Liver (tissue), 9 donors: ENCODE measurements around the gene NHS. TPM values are rescaled to one million over a fixed set of nuclear protein-coding genes. Genes with fewer than 3 reads are reported as not detected.

Source experiments
- DNase-seq: peaks from one replicate; pipeline ENCODE4 v3.0.0-alpha.2; 2017; ENCODE audit warnings: low spot score
- H3K27ac ChIP-seq, 2 donors: one replicate each; pipeline ENCODE4 v1.7.0; 2013; ENCODE audit warnings: inconsistent platforms in 2 of 2, low read length in 2 of 2, control low read depth in 1 of 2, low read depth in 1 of 2, mild to moderate bottlenecking in 1 of 2
- H3K27me3 ChIP-seq, 4 donors: one replicate each; pipeline versions ENCODE4 v1.6.1 to v1.7.0; 2013; ENCODE audit warnings: low read length in 3 of 4, inconsistent platforms in 1 of 4, mild to moderate bottlenecking in 1 of 4, moderate library complexity in 1 of 4; ENCODE audit not compliant: control insufficient read depth in 4 of 4, insufficient read depth in 4 of 4
- H3K36me3 ChIP-seq, 4 donors: one replicate each; pipeline versions ENCODE4 v1.6.1 to v1.7.0; 2013; ENCODE audit warnings: low read length in 3 of 4, mild to moderate bottlenecking in 3 of 4, low read depth in 1 of 4, moderate library complexity in 1 of 4; ENCODE audit not compliant: control insufficient read depth in 4 of 4, insufficient read depth in 3 of 4
- H3K4me1 ChIP-seq, 4 donors: one replicate each; pipeline versions ENCODE4 v1.6.1 to v1.7.0; 2013; ENCODE audit warnings: low read length in 3 of 4, mild to moderate bottlenecking in 3 of 4, moderate library complexity in 1 of 4; ENCODE audit not compliant: control insufficient read depth in 4 of 4, insufficient read depth in 4 of 4
- H3K4me3 ChIP-seq, 3 donors: one replicate each; pipeline versions ENCODE4 v1.6.1 to v1.7.0; 2013; ENCODE audit warnings: low read length in 3 of 3, control low read depth in 1 of 3, low read depth in 1 of 3, mild to moderate bottlenecking in 1 of 3
- H3K9ac ChIP-seq, 2 donors: one replicate each; pipeline ENCODE4 v1.7.0; 2013; ENCODE audit warnings: low read length in 2 of 2, mild to moderate bottlenecking in 2 of 2, moderate library complexity in 2 of 2, control low read depth in 1 of 2, low read depth in 1 of 2
- H3K9me3 ChIP-seq, 4 donors: one replicate each; pipeline versions ENCODE4 v1.6.1 to v1.7.0; 2013; ENCODE audit warnings: low read length in 3 of 4; ENCODE audit not compliant: control insufficient read depth in 4 of 4
- EGR1 ChIP-seq, 2 donors: IDR thresholded peaks; 2 replicates each; pipeline ENCODE4 v1.6.1; 2016 to 2018; ENCODE audit warnings: antibody characterized with exemption in 2 of 2, low read depth in 2 of 2
- FOXA1 ChIP-seq: IDR thresholded peaks from 2 replicates; pipeline ENCODE4 v1.6.1; 2016; ENCODE audit warnings: antibody characterized with exemption
- FOXA2 ChIP-seq: IDR thresholded peaks from 2 replicates; pipeline ENCODE4 v1.6.1; 2016; ENCODE audit warnings: antibody characterized with exemption
- GABPA ChIP-seq, 2 donors: IDR thresholded peaks in 1 of 2; conservative IDR thresholded peaks in 1 of 2; 2 replicates each; pipeline ENCODE4 v1.6.1; 2016; ENCODE audit warnings: antibody characterized with exemption in 2 of 2, mild to moderate bottlenecking in 1 of 2, moderate library complexity in 1 of 2
- HNF4A ChIP-seq, 2 donors: conservative IDR thresholded peaks; 2 replicates each; pipeline ENCODE4 v1.6.1; 2016; ENCODE audit warnings: antibody characterized with exemption in 2 of 2, mild to moderate bottlenecking in 2 of 2
- HNF4G ChIP-seq: IDR thresholded peaks from 2 replicates; pipeline ENCODE4 v1.6.1; 2016; ENCODE audit warnings: antibody characterized with exemption
- JUND ChIP-seq, 2 donors: IDR thresholded peaks; 2 replicates each; pipeline ENCODE4 v1.6.1; 2016; ENCODE audit warnings: antibody characterized with exemption in 2 of 2
- NR2F2 ChIP-seq: IDR thresholded peaks from 2 replicates; pipeline ENCODE4 v1.6.1; 2016; ENCODE audit warnings: antibody characterized with exemption
- RAD21 ChIP-seq, 2 donors: IDR thresholded peaks; 2 replicates each; pipeline ENCODE4 v1.6.1; 2016; ENCODE audit warnings: antibody characterized with exemption in 2 of 2, mild to moderate bottlenecking in 2 of 2
- RXRA ChIP-seq, 2 donors: IDR thresholded peaks; 2 replicates each; pipeline ENCODE4 v1.6.1; 2017 to 2018; ENCODE audit warnings: antibody characterized with exemption in 2 of 2, mild to moderate bottlenecking in 1 of 2
- SP1 ChIP-seq: IDR thresholded peaks from 2 replicates; pipeline ENCODE4 v1.6.1; 2018; ENCODE audit warnings: antibody characterized with exemption, mild to moderate bottlenecking
- TAF1 ChIP-seq: conservative IDR thresholded peaks from 2 replicates; pipeline ENCODE4 v1.6.1; 2016; ENCODE audit warnings: antibody characterized with exemption, mild to moderate bottlenecking
- YY1 ChIP-seq: IDR thresholded peaks from 2 replicates; pipeline ENCODE4 v1.6.1; 2016; ENCODE audit warnings: antibody characterized with exemption, mild to moderate bottlenecking
- WGBS: extraction: QIAGEN DNeasy Blood & Tissue Kit; methylation state at CpG from one replicate; pipeline ENCODE4 v1.1.7; 2013; 5-methylcytosine and 5-hydroxymethylcytosine counted together
- polyA plus RNA-seq, 2 donors: library from polyadenylated mRNA; stranded (reverse) in 1 of 2; unstranded in 1 of 2; fragments of 200-250 nt in 1 of 2; fragments of >200 nt in 1 of 2; fragmentation: Nextera tagmentation in 1 of 2; extraction: Ambion mirVana in 1 of 2; gene quantifications; one replicate each; pipeline versions ENCODE4 v1.2.1 to v1.2.3, GENCODE V29; 2013 to 2015
- total RNA-seq, 2 donors: library from RNA; depleted of rRNA; stranded (reverse); fragments of >200 nt; gene quantifications; one replicate each; pipeline ENCODE4 v1.2.3, GENCODE V29; 2014
- TF ChIP-seq, protein P1 (sequence below): IDR thresholded peaks from 2 replicates; pipeline ENCODE4 v1.6.1; 2016; ENCODE audit warnings: antibody characterized with exemption
- TF ChIP-seq, protein P2 (sequence below): IDR thresholded peaks from 2 replicates; pipeline ENCODE4 v1.6.1; 2016; ENCODE audit warnings: antibody characterized with exemption
- TF ChIP-seq, protein P3 (sequence below): IDR thresholded peaks from 2 replicates; pipeline ENCODE4 v1.6.1; 2016; ENCODE audit warnings: antibody characterized with exemption
- TF ChIP-seq, protein P4 (sequence below): IDR thresholded peaks from 2 replicates; pipeline ENCODE4 v1.6.1; 2016; ENCODE audit warnings: antibody characterized with exemption, mild to moderate bottlenecking
- TF ChIP-seq, protein P5 (sequence below): fragments of 150-350 bp; IDR thresholded peaks from 2 replicates; pipeline ENCODE4 v1.5.1; 2017; ENCODE audit warnings: improper control_type of control experiment, low read depth, low read length; ENCODE audit not compliant: missing input control
- donor health status: healthy.
- donor health status: healthy.
- donor health status: healthy.
- donor health status: healthy.
- donor health status: healthy.

Gene NHS
- total and polyA plus RNA-seq, 4 donors, result 0.03 to 0.17 (median 0.10) TPM

DNA sequence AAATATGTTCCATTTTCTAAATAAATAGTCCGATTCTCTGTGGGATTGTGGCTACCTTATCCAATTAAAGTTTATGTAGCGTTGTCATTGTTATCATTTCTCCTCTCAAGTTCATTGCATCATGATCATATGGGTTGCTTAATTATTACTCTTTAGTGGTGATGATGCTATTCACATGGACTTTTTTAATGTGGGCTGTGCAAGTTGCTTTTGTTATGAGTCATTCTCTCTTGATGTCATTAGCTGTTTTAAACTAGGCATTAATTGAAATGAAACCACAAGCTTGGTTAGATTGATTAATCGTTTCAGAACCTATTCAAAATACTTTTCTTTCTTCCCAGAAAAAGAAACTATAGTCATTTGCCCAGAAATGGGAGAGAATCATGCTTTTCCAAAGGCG is 38.2 kb downstream of the NHS start:
- WGBS, result 75% methylated on average over 4 of the region's 4 CpGs
- TF ChIP-seq GABPA (IDR thresholded peaks at IDR 0.05 in 1 of 2, conservative IDR thresholded peaks at IDR 0.05 in 1 of 2), result no peak
- TF ChIP-seq, protein P1, sequence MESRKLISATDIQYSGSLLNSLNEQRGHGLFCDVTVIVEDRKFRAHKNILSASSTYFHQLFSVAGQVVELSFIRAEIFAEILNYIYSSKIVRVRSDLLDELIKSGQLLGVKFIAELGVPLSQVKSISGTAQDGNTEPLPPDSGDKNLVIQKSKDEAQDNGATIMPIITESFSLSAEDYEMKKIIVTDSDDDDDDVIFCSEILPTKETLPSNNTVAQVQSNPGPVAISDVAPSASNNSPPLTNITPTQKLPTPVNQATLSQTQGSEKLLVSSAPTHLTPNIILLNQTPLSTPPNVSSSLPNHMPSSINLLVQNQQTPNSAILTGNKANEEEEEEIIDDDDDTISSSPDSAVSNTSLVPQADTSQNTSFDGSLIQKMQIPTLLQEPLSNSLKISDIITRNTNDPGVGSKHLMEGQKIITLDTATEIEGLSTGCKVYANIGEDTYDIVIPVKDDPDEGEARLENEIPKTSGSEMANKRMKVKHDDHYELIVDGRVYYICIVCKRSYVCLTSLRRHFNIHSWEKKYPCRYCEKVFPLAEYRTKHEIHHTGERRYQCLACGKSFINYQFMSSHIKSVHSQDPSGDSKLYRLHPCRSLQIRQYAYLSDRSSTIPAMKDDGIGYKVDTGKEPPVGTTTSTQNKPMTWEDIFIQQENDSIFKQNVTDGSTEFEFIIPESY, result no peak
- no peak for TF ChIP-seq FOXA2
- TF ChIP-seq NR2F2, result no peak
- no peak for TF ChIP-seq TAF1
- TF ChIP-seq, protein P2, sequence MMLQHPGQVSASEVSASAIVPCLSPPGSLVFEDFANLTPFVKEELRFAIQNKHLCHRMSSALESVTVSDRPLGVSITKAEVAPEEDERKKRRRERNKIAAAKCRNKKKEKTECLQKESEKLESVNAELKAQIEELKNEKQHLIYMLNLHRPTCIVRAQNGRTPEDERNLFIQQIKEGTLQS, result no peak
- no peak overlapping the region for H3K4me3 ChIP-seq
- H3K27me3 ChIP-seq, result no peaks in the 10 kb centered on the region
- H3K27ac ChIP-seq, result no peak overlapping the region
- H3K36me3 ChIP-seq, result no peaks in the 10 kb centered on the region
- no peaks in the 10 kb centered on the region for H3K9me3 ChIP-seq
- H3K4me1 ChIP-seq, result no peaks in the 10 kb centered on the region
- no peak overlapping the region for H3K9ac ChIP-seq
- no peak for DNase-seq

DNA sequence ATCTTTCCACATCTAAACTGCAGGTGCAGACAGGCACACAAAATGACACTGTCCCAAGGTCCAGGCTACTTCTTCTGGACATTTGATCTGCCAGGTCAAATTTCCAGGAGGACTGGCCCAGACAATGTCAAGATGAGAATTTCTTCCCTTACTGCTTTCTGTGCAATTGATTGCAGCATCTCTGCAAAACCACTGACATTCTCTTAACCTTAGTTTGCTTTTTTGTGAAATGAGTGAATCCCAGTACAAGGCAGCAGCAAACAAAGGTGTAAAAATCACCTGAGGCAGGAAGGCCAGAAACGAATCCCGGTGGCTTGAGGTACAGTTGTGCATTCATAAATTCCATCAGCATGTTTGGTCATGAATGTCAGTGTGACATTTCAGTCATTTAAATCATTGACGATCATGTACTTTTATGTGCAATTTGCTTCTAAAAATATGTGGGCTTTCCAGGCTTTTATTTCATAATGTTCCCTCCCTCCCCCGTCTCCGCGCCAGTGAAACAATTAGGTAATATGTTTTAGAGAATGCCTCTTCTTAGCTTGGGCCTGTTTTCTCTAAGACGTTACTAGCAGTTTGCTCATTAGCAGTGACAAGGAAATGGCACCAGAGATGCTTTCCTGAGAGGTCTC is 39.1 kb downstream of the NHS start:
- no peak overlapping the region for H3K27ac ChIP-seq
- no peak for DNase-seq
- no peaks in the 10 kb centered on the region for H3K4me1 ChIP-seq
- no peaks in the 10 kb centered on the region for H3K27me3 ChIP-seq
- TF ChIP-seq, protein P3, sequence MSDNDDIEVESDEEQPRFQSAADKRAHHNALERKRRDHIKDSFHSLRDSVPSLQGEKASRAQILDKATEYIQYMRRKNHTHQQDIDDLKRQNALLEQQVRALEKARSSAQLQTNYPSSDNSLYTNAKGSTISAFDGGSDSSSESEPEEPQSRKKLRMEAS, result no peak
- TF ChIP-seq, protein P2, result no peak
- TF ChIP-seq HNF4A (conservative IDR thresholded peaks at IDR 0.05) (no peak), TAF1 (no peak), FOXA2 (no peak), YY1 (no peak), RXRA (IDR thresholded peaks at IDR 0.05) (no peak), JUND (IDR thresholded peaks at IDR 0.05) (no peak), RAD21 (IDR thresholded peaks at IDR 0.05) (no peak), EGR1 (IDR thresholded peaks at IDR 0.05; ENCODE audit: low read depth in 2 of 2) (no peak), NR2F2 (no peak), FOXA1 (no peak), GABPA (IDR thresholded peaks at IDR 0.05 in 1 of 2, conservative IDR thresholded peaks at IDR 0.05 in 1 of 2) (no peak), SP1 (no peak), HNF4G (no peak)
- TF ChIP-seq, protein P4, sequence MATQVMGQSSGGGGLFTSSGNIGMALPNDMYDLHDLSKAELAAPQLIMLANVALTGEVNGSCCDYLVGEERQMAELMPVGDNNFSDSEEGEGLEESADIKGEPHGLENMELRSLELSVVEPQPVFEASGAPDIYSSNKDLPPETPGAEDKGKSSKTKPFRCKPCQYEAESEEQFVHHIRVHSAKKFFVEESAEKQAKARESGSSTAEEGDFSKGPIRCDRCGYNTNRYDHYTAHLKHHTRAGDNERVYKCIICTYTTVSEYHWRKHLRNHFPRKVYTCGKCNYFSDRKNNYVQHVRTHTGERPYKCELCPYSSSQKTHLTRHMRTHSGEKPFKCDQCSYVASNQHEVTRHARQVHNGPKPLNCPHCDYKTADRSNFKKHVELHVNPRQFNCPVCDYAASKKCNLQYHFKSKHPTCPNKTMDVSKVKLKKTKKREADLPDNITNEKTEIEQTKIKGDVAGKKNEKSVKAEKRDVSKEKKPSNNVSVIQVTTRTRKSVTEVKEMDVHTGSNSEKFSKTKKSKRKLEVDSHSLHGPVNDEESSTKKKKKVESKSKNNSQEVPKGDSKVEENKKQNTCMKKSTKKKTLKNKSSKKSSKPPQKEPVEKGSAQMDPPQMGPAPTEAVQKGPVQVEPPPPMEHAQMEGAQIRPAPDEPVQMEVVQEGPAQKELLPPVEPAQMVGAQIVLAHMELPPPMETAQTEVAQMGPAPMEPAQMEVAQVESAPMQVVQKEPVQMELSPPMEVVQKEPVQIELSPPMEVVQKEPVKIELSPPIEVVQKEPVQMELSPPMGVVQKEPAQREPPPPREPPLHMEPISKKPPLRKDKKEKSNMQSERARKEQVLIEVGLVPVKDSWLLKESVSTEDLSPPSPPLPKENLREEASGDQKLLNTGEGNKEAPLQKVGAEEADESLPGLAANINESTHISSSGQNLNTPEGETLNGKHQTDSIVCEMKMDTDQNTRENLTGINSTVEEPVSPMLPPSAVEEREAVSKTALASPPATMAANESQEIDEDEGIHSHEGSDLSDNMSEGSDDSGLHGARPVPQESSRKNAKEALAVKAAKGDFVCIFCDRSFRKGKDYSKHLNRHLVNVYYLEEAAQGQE, result no peak
- TF ChIP-seq, protein P5, sequence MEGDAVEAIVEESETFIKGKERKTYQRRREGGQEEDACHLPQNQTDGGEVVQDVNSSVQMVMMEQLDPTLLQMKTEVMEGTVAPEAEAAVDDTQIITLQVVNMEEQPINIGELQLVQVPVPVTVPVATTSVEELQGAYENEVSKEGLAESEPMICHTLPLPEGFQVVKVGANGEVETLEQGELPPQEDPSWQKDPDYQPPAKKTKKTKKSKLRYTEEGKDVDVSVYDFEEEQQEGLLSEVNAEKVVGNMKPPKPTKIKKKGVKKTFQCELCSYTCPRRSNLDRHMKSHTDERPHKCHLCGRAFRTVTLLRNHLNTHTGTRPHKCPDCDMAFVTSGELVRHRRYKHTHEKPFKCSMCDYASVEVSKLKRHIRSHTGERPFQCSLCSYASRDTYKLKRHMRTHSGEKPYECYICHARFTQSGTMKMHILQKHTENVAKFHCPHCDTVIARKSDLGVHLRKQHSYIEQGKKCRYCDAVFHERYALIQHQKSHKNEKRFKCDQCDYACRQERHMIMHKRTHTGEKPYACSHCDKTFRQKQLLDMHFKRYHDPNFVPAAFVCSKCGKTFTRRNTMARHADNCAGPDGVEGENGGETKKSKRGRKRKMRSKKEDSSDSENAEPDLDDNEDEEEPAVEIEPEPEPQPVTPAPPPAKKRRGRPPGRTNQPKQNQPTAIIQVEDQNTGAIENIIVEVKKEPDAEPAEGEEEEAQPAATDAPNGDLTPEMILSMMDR, result no peak
- TF ChIP-seq, protein P1, result no peak
- no peak overlapping the region for H3K9ac ChIP-seq
- no peak overlapping the region for H3K4me3 ChIP-seq
- no peaks in the 10 kb centered on the region for H3K36me3 ChIP-seq
- WGBS, result 88% methylated on average over 7 of the region's 7 CpGs
- H3K9me3 ChIP-seq, result no peaks in the 10 kb centered on the region
